IPS-18c (cell line): ENCODE data around the gene LCOR.

ENCODE experiments used
- H3K4me3 ChIP-seq: 2 replicates; pipeline ENCODE4 v1.7.0; 2013; ENCODE audit warnings: low read depth, mild to moderate bottlenecking, low read length, moderate library complexity; ENCODE audit not compliant: insufficient read depth
- H3K9me3 ChIP-seq: one replicate; pipeline ENCODE4 v1.6.1; 2013; ENCODE audit warnings: mild to moderate bottlenecking, low read length, moderate library complexity; ENCODE audit not compliant: control insufficient read depth, insufficient read depth

Gene LCOR

GRCh38 chr10:96987842-96988175, 155.7 kb downstream of the LCOR start:
- Histone ChIP-seq H3K9me3 (no peaks in the 10 kb centered on the region), H3K4me3 (no peak overlapping the region)

GRCh38 chr10:96988426-96988825, 156.3 kb downstream of the LCOR start:
- H3K9me3 ChIP-seq: no peaks in the 10 kb centered on the region
- no peak overlapping the region for H3K4me3 ChIP-seq

- no peak overlapping the region for H3K4me3 ChIP-seq
These were observed 159.3 kb downstream of the LCOR start for GRCh38 chr10:96991313-96991841.

GRCh38 chr10:96992721-96993120, 160.6 kb downstream of the LCOR start:
- no peak overlapping the region for H3K4me3 ChIP-seq
- H3K9me3 ChIP-seq: no peaks in the 10 kb centered on the region

More at GRCh38 chr10:96991313-96991841, 159.3 kb downstream of the LCOR start:
- H3K9me3 ChIP-seq: no peaks in the 10 kb centered on the region

GRCh38 chr10:96995851-96996250, 163.8 kb downstream of the LCOR start:
- H3K9me3 ChIP-seq: no peaks in the 10 kb centered on the region
- no peak overlapping the region for H3K4me3 ChIP-seq

- Histone ChIP-seq H3K9me3 (no peaks in the 10 kb centered on the region), H3K4me3 (no peak overlapping the region)
These were observed 164.3 kb downstream of the LCOR start for GRCh38 chr10:96996275-96996965.

- no peaks in the 10 kb centered on the region for H3K9me3 ChIP-seq
- H3K4me3 ChIP-seq: no peak overlapping the region
These were observed 166.3 kb downstream of the LCOR start for GRCh38 chr10:96998329-96998888.

- H3K9me3 ChIP-seq: no peaks in the 10 kb centered on the region
These were observed 167.2 kb downstream of the LCOR start for GRCh38 chr10:96999337-96999736.

GRCh38 chr10:96999987-97000386, 167.9 kb downstream of the LCOR start:
- Histone ChIP-seq H3K4me3 (no peak overlapping the region), H3K9me3 (no peaks in the 10 kb centered on the region)

More at GRCh38 chr10:96999337-96999736, 167.2 kb downstream of the LCOR start:
- H3K4me3 ChIP-seq: no peak overlapping the region

- Histone ChIP-seq H3K9me3 (no peaks in the 10 kb centered on the region), H3K4me3 (no peak overlapping the region)
These were observed 168.5 kb downstream of the LCOR start for GRCh38 chr10:97000487-97001182.

- H3K9me3 ChIP-seq: no peaks in the 10 kb centered on the region
These were observed 169.3 kb downstream of the LCOR start for GRCh38 chr10:97001183-97001991.

GRCh38 chr10:97002670-97003069, 170.6 kb downstream of the LCOR start:
- Histone ChIP-seq H3K4me3 (no peak overlapping the region), H3K9me3 (no peaks in the 10 kb centered on the region)

More at GRCh38 chr10:97001183-97001991, 169.3 kb downstream of the LCOR start:
- H3K4me3 ChIP-seq: no peak overlapping the region

- no peaks in the 10 kb centered on the region for H3K9me3 ChIP-seq
These were observed 171.2 kb downstream of the LCOR start for GRCh38 chr10:97003151-97003803.

GRCh38 chr10:97003804-97004201, 171.7 kb downstream of the LCOR start:
- Histone ChIP-seq H3K9me3 (no peaks in the 10 kb centered on the region), H3K4me3 (no peak overlapping the region)

More at GRCh38 chr10:97003151-97003803, 171.2 kb downstream of the LCOR start:
- H3K4me3 ChIP-seq: no peak overlapping the region

- Histone ChIP-seq H3K4me3 (no peak overlapping the region), H3K9me3 (no peaks in the 10 kb centered on the region)
These were observed 172.5 kb downstream of the LCOR start for GRCh38 chr10:97004591-97004990.

GRCh38 chr10:97005349-97005748, 173.3 kb downstream of the LCOR start:
- Histone ChIP-seq H3K9me3 (no peaks in the 10 kb centered on the region), H3K4me3 (no peak overlapping the region)

GRCh38 chr10:97006364-97006763, 174.3 kb downstream of the LCOR start:
- Histone ChIP-seq H3K4me3 (no peak overlapping the region), H3K9me3 (no peaks in the 10 kb centered on the region)
